IMR-90 (cell line): ENCODE measurements around the gene STMN1. TPM values are rescaled to one million over a fixed set of nuclear protein-coding genes. Genes with fewer than 3 reads are reported as not detected.

Experiments
- ATAC-seq: fragments of 200-7000 bp; cut with Tn5 transposase; 2 replicates; pipeline ENCODE4 v1.9.1; 2020; ENCODE audit warnings: low read depth, mild to moderate bottlenecking, moderate library complexity
- BruUV-seq: library from RNA; stranded (reverse); fragments of 400-500 nt; replicated peaks from 2 replicates; lab custom pipeline; 2021; lab: Mats Ljungman, UMichigan
- CTCF ChIA-PET: fragments of 300-600 bp; formaldehyde crosslinking; extraction: SDS; loops from one replicate; lab custom pipeline; 2021; ENCODE audit warnings: antibody characterized with exemption; lab: Yijun Ruan, JAX
- POLR2A ChIA-PET: fragments of 300-600 bp; sonication (Branson Sonifier 250); formaldehyde crosslinking; loops from one replicate; lab custom pipeline; 2022; ENCODE audit warnings: antibody characterized with exemption; ENCODE audit not compliant: unreplicated experiment; lab: Charles Lee
- DNase-seq: peaks from one replicate; pipeline ENCODE4 v3.0.0; 2013
- H2AFZ ChIP-seq: replicated peaks from 2 replicates; pipeline ENCODE3; 2013; ENCODE audit warnings: low read length, mild to moderate bottlenecking; ENCODE audit not compliant: poor library complexity
- H2AK5ac ChIP-seq: 2 replicates; pipeline ENCODE4 v1.6.1; 2013; ENCODE audit warnings: low read depth, low read length, inconsistent platforms
- H2AK9ac ChIP-seq: replicated peaks from 2 replicates; pipeline ENCODE3; 2013; ENCODE audit warnings: mild to moderate bottlenecking, low read depth, low read length, moderate library complexity; ENCODE audit not compliant: poor library complexity
- H2BK120ac ChIP-seq: 2 replicates; pipeline ENCODE4 v1.6.1; 2013; ENCODE audit warnings: low read depth, low read length, inconsistent platforms
- H2BK15ac ChIP-seq: 3 replicates; pipeline ENCODE4 v1.6.1; 2013; ENCODE audit warnings: low read depth, low read length, inconsistent platforms
- H2BK20ac ChIP-seq: 2 replicates; pipeline ENCODE4 v1.6.1; 2013; ENCODE audit warnings: low read depth, mild to moderate bottlenecking, inconsistent platforms, low read length, moderate library complexity
- H2BK5ac ChIP-seq: 2 replicates; pipeline ENCODE4 v1.6.1; 2013; ENCODE audit warnings: mild to moderate bottlenecking, low read depth, low read length, inconsistent platforms; ENCODE audit not compliant: poor library complexity, severe bottlenecking
- H3K14ac ChIP-seq: replicated peaks from 2 replicates; pipeline ENCODE4 v1.6.1; 2013; ENCODE audit warnings: low read depth, low read length, inconsistent platforms
- H3K18ac ChIP-seq: 2 replicates; pipeline ENCODE4 v1.6.1; 2013; ENCODE audit warnings: low read depth, low read length, control low read depth
- H3K23ac ChIP-seq: 2 replicates; pipeline ENCODE4 v1.6.1; 2013; ENCODE audit warnings: low read depth, low read length, inconsistent platforms
- H3K27ac ChIP-seq: 2 replicates; pipeline ENCODE4 v1.5.1; 2013; ENCODE audit warnings: mild to moderate bottlenecking, control low read depth, low read length; ENCODE audit not compliant: insufficient read depth
- H3K27me3 ChIP-seq: 2 replicates; pipeline ENCODE4 v1.6.1; 2013; ENCODE audit warnings: low read length; ENCODE audit not compliant: control insufficient read depth, insufficient read depth
- H3K36me3 ChIP-seq: 2 replicates; pipeline ENCODE4 v1.6.1; 2013; ENCODE audit warnings: low read length, mixed read lengths; ENCODE audit not compliant: control insufficient read depth, insufficient read depth
- H3K4ac ChIP-seq: 2 replicates; pipeline ENCODE4 v1.6.1; 2013; ENCODE audit warnings: low read depth, low read length, inconsistent platforms
- H3K4me1 ChIP-seq: 2 replicates; pipeline ENCODE4 v1.6.1; 2013; ENCODE audit warnings: low read length, mixed read lengths; ENCODE audit not compliant: control insufficient read depth, insufficient read depth
- H3K4me2 ChIP-seq: 2 replicates; pipeline ENCODE4 v1.6.1; 2013; ENCODE audit warnings: low read depth, mild to moderate bottlenecking, control low read depth, low read length, moderate library complexity
- H3K4me3 ChIP-seq: 2 replicates; pipeline ENCODE4 v1.5.1; 2013; ENCODE audit warnings: low read depth, mild to moderate bottlenecking, control low read depth, low read length, moderate library complexity; ENCODE audit not compliant: insufficient read depth
- H3K56ac ChIP-seq: 2 replicates; pipeline ENCODE4 v1.6.1; 2013; ENCODE audit warnings: low read length, inconsistent platforms; ENCODE audit not compliant: insufficient read depth; ENCODE audit errors: extremely low read depth
- H3K79me1 ChIP-seq, 2 experiments: 2 replicates each; pipeline ENCODE4 v1.6.1; 2013; ENCODE audit warnings: low read length in 2 of 2, inconsistent platforms in 1 of 2, low read depth in 1 of 2
- H3K9ac ChIP-seq: 2 replicates; pipeline ENCODE4 v1.6.1; 2013; ENCODE audit warnings: low read depth, low read length, control low read depth
- H3K9me1 ChIP-seq: 2 replicates; pipeline ENCODE4 v1.6.1; 2013; ENCODE audit warnings: low read length, inconsistent platforms; ENCODE audit not compliant: insufficient read depth
- H3K9me3 ChIP-seq: 2 replicates; pipeline ENCODE4 v1.6.1; 2013; ENCODE audit warnings: low read length; ENCODE audit not compliant: control insufficient read depth, insufficient read depth
- H4K20me1 ChIP-seq: 2 replicates; pipeline ENCODE4 v1.6.1; 2013; ENCODE audit warnings: low read length, inconsistent platforms; ENCODE audit not compliant: insufficient read depth
- H4K5ac ChIP-seq: 2 replicates; pipeline ENCODE4 v1.6.1; 2013; ENCODE audit warnings: mild to moderate bottlenecking, low read depth, low read length, control low read depth
- H4K8ac ChIP-seq, 2 experiments: 2 replicates each; pipeline ENCODE4 v1.6.1; 2013; ENCODE audit warnings: low read depth in 2 of 2, low read length in 2 of 2, control low read depth in 1 of 2, inconsistent platforms in 1 of 2
- H4K91ac ChIP-seq: 2 replicates; pipeline ENCODE4 v1.6.1; 2013; ENCODE audit warnings: low read depth, low read length, inconsistent platforms; ENCODE audit not compliant: insufficient read depth
- FOS ChIP-seq: fragments of 150-350 bp; IDR thresholded peaks from 2 replicates; pipeline ENCODE4 v1.6.1; 2016; ENCODE audit warnings: low read depth, low read length
- whole genome bisulfite sequencing, 2 experiments: methylation state at CpG; one replicate each; pipeline versions ENCODE4 v1.1.5 to v1.1.7; 2013; ENCODE audit warnings: missing lambda C conversion rate in 2 of 2; ENCODE audit not compliant: insufficient read length in 1 of 2; ENCODE audit errors: extremely low coverage in 2 of 2; 5-methylcytosine and 5-hydroxymethylcytosine counted together
- dilution Hi-C: fragments of 300-500 bp; cut with HindIII; formaldehyde crosslinking; loops from one replicate; pipeline ENCODE4 v1.14.3; 2018; ENCODE audit warnings: low sequenced_read_pairs; ENCODE audit not compliant: unreplicated experiment
- in situ Hi-C: fragments of 300-500 bp; cut with MboI; formaldehyde crosslinking; loops from 3 replicates; pipeline ENCODE4 v1.14.3; 2019; ENCODE audit warnings: low sequenced_read_pairs, inconsistent platforms, mixed read lengths
- intact Hi-C: fragments of 100-400 bp; cut with micrococcal nuclease; formaldehyde crosslinking; loops from 2 replicates; pipeline ENCODE4 v1.10.0; 2022
- polyA plus RNA-seq, 3 experiments: library from polyadenylated mRNA; depleted of rRNA; stranded (reverse); fragments of >200 nt; gene quantifications; 2 replicates each; pipeline ENCODE4 v1.2.3, GENCODE V29; 2012; ENCODE audit warnings: low replicate concordance in 1 of 3
- total RNA-seq: library from RNA; depleted of rRNA; stranded (reverse); fragments of >200 nt; gene quantifications from 2 replicates; pipeline ENCODE4 v1.2.3, GENCODE V29; 2012

STMN1 gene
- total and polyA plus RNA-seq, 2 of the 4 experiments (the other 2 are of a cell fraction): 93.0 to 273 TPM

- Histone ChIP-seq H3K4me3 (no peak overlapping the region), H4K5ac (no peak overlapping the region), H4K91ac (no peak overlapping the region), H3K9me3 (no peaks in the 10 kb centered on the region; the same call in 1 of the 2 replicates), H3K14ac (no peak overlapping the region), H3K9ac (no peak overlapping the region), H3K23ac (no peak overlapping the region), H2BK20ac (no peak overlapping the region), H3K9me1 (no peaks in the 10 kb centered on the region), H2AFZ (no peak overlapping the region), H3K4ac (no peak overlapping the region), H2BK15ac (no peak overlapping the region), H3K4me2 (no peak overlapping the region), H2AK5ac (no peak overlapping the region), H4K20me1 (no peaks in the 10 kb centered on the region), H2BK120ac (no peak overlapping the region), H3K27ac (no peak overlapping the region), H3K56ac (no peak overlapping the region), H3K36me3 (no peaks in the 10 kb centered on the region), H2AK9ac (no peak overlapping the region), H3K27me3 (no peaks in the 10 kb centered on the region), H2BK5ac (no peak overlapping the region), H4K8ac (no peak overlapping the region), H3K18ac (no peak overlapping the region), H3K79me1 (no peaks in the 10 kb centered on the region), H3K4me1 (no peaks in the 10 kb centered on the region; the same call in 1 of the 2 replicates)
- intact Hi-C loops: loop anchor here (5.0 kb wide), 1 partner anchor 45 kb away; no protein-coding TSS in a partner anchor
- in situ Hi-C loops: no loop called here
- no TSS peak for BruUV-seq
- POLR2A ChIA-PET: no interaction called here
- CTCF ChIA-PET: interaction anchor here (0.6 kb wide), 1 partner anchor 52 kb away, joined by 3 read pairs; no protein-coding TSS in a partner anchor
- no CpG with 5 or more reads among the region's 2 CpGs for WGBS, 2 experiments
- no peak for ATAC-seq
- no peak for DNase-seq
- TF ChIP-seq FOS: no peak
- dilution Hi-C loops: no loop called here
Observed at GRCh38 chr1:25947027-25947426, 40.8 kb upstream of the STMN1 start.
